ENCODE data around the gene DVL2.
"Not testable (repeated sequence)": the region's sequence is repeated elsewhere in the genome, so short reads cannot be mapped to it uniquely, and the experiment has no call there.

The DVL2 gene

GRCh38 chr17:7186241-7186640 is 48.1 kb downstream of the DVL2 start:
- Histone ChIP-seq H3K9me3 (ENCODE audit: control insufficient read depth, low read length) (no peaks in the 10 kb centered on the region), H3K4me3 (ENCODE audit: extremely low read depth, insufficient read depth, low read length, poor library complexity, severe bottlenecking) (no peak overlapping the region), H3K36me3 (ENCODE audit: control insufficient read depth, insufficient read depth, low read length) (peaks cover 31% of the 10 kb centered on the region), H3K27ac (ENCODE audit: low read depth, low read length, severe bottlenecking) (no peak overlapping the region), H3K4me1 (ENCODE audit: control insufficient read depth, insufficient read depth, low read length, poor library complexity, severe bottlenecking) (no peaks in the 10 kb centered on the region)
- 88 to 91% methylated on average over 5 to 7 of the region's 7 CpGs for WGBS, 2 experiments (ENCODE audit: insufficient coverage in 2 of 2)

- H3K4me3 ChIP-seq (ENCODE audit: extremely low read depth, insufficient read depth, low read length, poor library complexity, severe bottlenecking), result no peak overlapping the region
- no peak overlapping the region for H3K27ac ChIP-seq (ENCODE audit: low read depth, low read length, severe bottlenecking)
- 98 to 100% methylated on average over 4 of the region's 6 CpGs for WGBS, 2 experiments (ENCODE audit: insufficient coverage in 2 of 2)
- H3K4me1 ChIP-seq (ENCODE audit: control insufficient read depth, insufficient read depth, low read length, poor library complexity, severe bottlenecking), result no peaks in the 10 kb centered on the region
- H3K36me3 ChIP-seq (ENCODE audit: control insufficient read depth, insufficient read depth, low read length), result peaks cover 18% of the 10 kb centered on the region
- no peaks in the 10 kb centered on the region for H3K9me3 ChIP-seq (ENCODE audit: control insufficient read depth, low read length)
Observed at GRCh38 chr17:7184647-7185046, 49.7 kb downstream of the DVL2 start.

GRCh38 chr17:7184091-7184488 is 50.2 kb downstream of the DVL2 start:
- H3K27ac ChIP-seq (ENCODE audit: low read depth, low read length, severe bottlenecking), result no peak overlapping the region
- WGBS, 2 experiments (ENCODE audit: insufficient coverage in 2 of 2), result 90 to 93% methylated on average over 11 to 14 of the region's 14 CpGs
- no peak overlapping the region for H3K4me3 ChIP-seq (ENCODE audit: extremely low read depth, insufficient read depth, low read length, poor library complexity, severe bottlenecking)
- H3K4me1 ChIP-seq (ENCODE audit: control insufficient read depth, insufficient read depth, low read length, poor library complexity, severe bottlenecking), result no peaks in the 10 kb centered on the region
- peaks cover 13% of the 10 kb centered on the region for H3K36me3 ChIP-seq (ENCODE audit: control insufficient read depth, insufficient read depth, low read length)
- no peaks in the 10 kb centered on the region for H3K9me3 ChIP-seq (ENCODE audit: control insufficient read depth, low read length)

GRCh38 chr17:7183433-7184090 is 50.8 kb downstream of the DVL2 start:
- no peaks in the 10 kb centered on the region for H3K4me1 ChIP-seq (ENCODE audit: control insufficient read depth, insufficient read depth, low read length, poor library complexity, severe bottlenecking)
- WGBS, 2 experiments (ENCODE audit: insufficient coverage in 2 of 2), result 43 to 73% methylated on average over 1 to 2 of the region's 7 CpGs

GRCh38 chr17:7182101-7182500 is 52.2 kb downstream of the DVL2 start:
- H3K36me3 ChIP-seq (ENCODE audit: control insufficient read depth, insufficient read depth, low read length); H3K4me3 ChIP-seq (ENCODE audit: extremely low read depth, insufficient read depth, low read length, poor library complexity, severe bottlenecking); H3K4me1 ChIP-seq (ENCODE audit: control insufficient read depth, insufficient read depth, low read length, poor library complexity, severe bottlenecking); H3K27ac ChIP-seq (ENCODE audit: low read depth, low read length, severe bottlenecking); H3K9me3 ChIP-seq (ENCODE audit: control insufficient read depth, low read length): not testable (repeated sequence)
- WGBS, 2 experiments (ENCODE audit: insufficient coverage in 2 of 2), result 83 to 100% methylated on average over 1 to 2 of the region's 2 CpGs

More at GRCh38 chr17:7183433-7184090, 50.8 kb downstream of the DVL2 start:
- Histone ChIP-seq H3K36me3 (ENCODE audit: control insufficient read depth, insufficient read depth, low read length) (peaks cover 12% of the 10 kb centered on the region), H3K4me3 (ENCODE audit: extremely low read depth, insufficient read depth, low read length, poor library complexity, severe bottlenecking) (no peak overlapping the region), H3K9me3 (ENCODE audit: control insufficient read depth, low read length) (no peaks in the 10 kb centered on the region), H3K27ac (ENCODE audit: low read depth, low read length, severe bottlenecking) (no peak overlapping the region)

GRCh38 chr17:7179317-7180254 is 54.7 kb downstream of the DVL2 start, which contains the start of gene ASGR1:
TSS of gene ASGR1 (minus strand) at chr17:7179370. CDS start at chr17:7178563, 807 bp downstream.
- H3K36me3 ChIP-seq (ENCODE audit: control insufficient read depth, insufficient read depth, low read length), result no peaks in the 10 kb centered on the region
- H3K4me3 ChIP-seq (ENCODE audit: extremely low read depth, insufficient read depth, low read length, poor library complexity, severe bottlenecking), result peak within 1 kb of the TSS; percentile 51
- peaks cover 4% of the 10 kb centered on the region for H3K4me1 ChIP-seq (ENCODE audit: control insufficient read depth, insufficient read depth, low read length, poor library complexity, severe bottlenecking)
- H3K9me3 ChIP-seq (ENCODE audit: control insufficient read depth, low read length), result no peaks in the 10 kb centered on the region
- 81 to 83% methylated on average over 16 of the region's 20 CpGs for WGBS, 2 experiments (ENCODE audit: insufficient coverage in 2 of 2)
- peak within 1 kb of the TSS; percentile 67 for H3K27ac ChIP-seq (ENCODE audit: low read depth, low read length, severe bottlenecking)

- Histone ChIP-seq H3K27ac (ENCODE audit: low read depth, low read length, severe bottlenecking) (no peak overlapping the region), H3K4me1 (ENCODE audit: control insufficient read depth, insufficient read depth, low read length, poor library complexity, severe bottlenecking) (peaks cover 4% of the 10 kb centered on the region), H3K36me3 (ENCODE audit: control insufficient read depth, insufficient read depth, low read length) (no peaks in the 10 kb centered on the region), H3K9me3 (ENCODE audit: control insufficient read depth, low read length) (no peaks in the 10 kb centered on the region), H3K4me3 (ENCODE audit: extremely low read depth, insufficient read depth, low read length, poor library complexity, severe bottlenecking) (no peak overlapping the region)
- WGBS, 2 experiments (ENCODE audit: insufficient coverage in 2 of 2), result 80 to 95% methylated on average over 5 to 10 of the region's 11 CpGs
Observed at GRCh38 chr17:7178973-7179316, 55.4 kb downstream of the DVL2 start.

- H3K27ac ChIP-seq (ENCODE audit: low read depth, low read length, severe bottlenecking), result peak overlapping the region; percentile 67
- peaks cover 4% of the 10 kb centered on the region for H3K4me1 ChIP-seq (ENCODE audit: control insufficient read depth, insufficient read depth, low read length, poor library complexity, severe bottlenecking)
- H3K4me3 ChIP-seq (ENCODE audit: extremely low read depth, insufficient read depth, low read length, poor library complexity, severe bottlenecking), result peak overlapping the region; percentile 51
Observed at GRCh38 chr17:7177954-7178477, 56.3 kb downstream of the DVL2 start.

GRCh38 chr17:7177191-7177953 is 56.9 kb downstream of the DVL2 start:
- Histone ChIP-seq H3K9me3 (ENCODE audit: control insufficient read depth, low read length) (no peaks in the 10 kb centered on the region), H3K36me3 (ENCODE audit: control insufficient read depth, insufficient read depth, low read length) (no peaks in the 10 kb centered on the region), H3K4me3 (ENCODE audit: extremely low read depth, insufficient read depth, low read length, poor library complexity, severe bottlenecking) (peak overlapping the region; percentile 51), H3K4me1 (ENCODE audit: control insufficient read depth, insufficient read depth, low read length, poor library complexity, severe bottlenecking) (peaks cover 4% of the 10 kb centered on the region), H3K27ac (ENCODE audit: low read depth, low read length, severe bottlenecking) (peak overlapping the region; percentile 67)
- WGBS, 2 experiments (ENCODE audit: insufficient coverage in 2 of 2), result 0 to 1% methylated on average over 12 to 13 of the region's 31 CpGs

More at GRCh38 chr17:7177954-7178477, 56.3 kb downstream of the DVL2 start:
- H3K36me3 ChIP-seq (ENCODE audit: control insufficient read depth, insufficient read depth, low read length), result no peaks in the 10 kb centered on the region
- H3K9me3 ChIP-seq (ENCODE audit: control insufficient read depth, low read length), result no peaks in the 10 kb centered on the region
- 15 to 22% methylated on average over 4 of the region's 18 CpGs for WGBS, 2 experiments (ENCODE audit: insufficient coverage in 2 of 2)

GRCh38 chr17:7176841-7177190 is 57.5 kb downstream of the DVL2 start:
- peak overlapping the region; percentile 51 for H3K4me3 ChIP-seq (ENCODE audit: extremely low read depth, insufficient read depth, low read length, poor library complexity, severe bottlenecking)
- 4 to 5% methylated on average over 7 to 10 of the region's 17 CpGs for WGBS, 2 experiments (ENCODE audit: insufficient coverage in 2 of 2)

More at GRCh38 chr17:7176841-7177190, 57.5 kb downstream of the DVL2 start:
- no peak overlapping the region for H3K27ac ChIP-seq (ENCODE audit: low read depth, low read length, severe bottlenecking)
- H3K4me1 ChIP-seq (ENCODE audit: control insufficient read depth, insufficient read depth, low read length, poor library complexity, severe bottlenecking), result peaks cover 4% of the 10 kb centered on the region
- H3K9me3 ChIP-seq (ENCODE audit: control insufficient read depth, low read length), result no peaks in the 10 kb centered on the region
- H3K36me3 ChIP-seq (ENCODE audit: control insufficient read depth, insufficient read depth, low read length), result no peaks in the 10 kb centered on the region

Measured in mesodermal cell (in vitro differentiated cells).